AG10803 (cell line): ENCODE data around the gene GNAQ.

Source experiments
- DNase-seq: peaks from one replicate; pipeline ENCODE4 v3.0.0; 2010; ENCODE audit warnings: low read depth
- H3K4me3 ChIP-seq: 2 replicates; pipeline ENCODE4 v1.5.1; 2011; ENCODE audit warnings: mild to moderate bottlenecking, low read length, control low read depth
- TF ChIP-seq, protein P1 (sequence below): conservative IDR thresholded peaks from 2 replicates; pipeline ENCODE4 v1.5.1; 2011; ENCODE audit warnings: mild to moderate bottlenecking, low read length, control low read depth, inconsistent platforms

Gene GNAQ

DNA sequence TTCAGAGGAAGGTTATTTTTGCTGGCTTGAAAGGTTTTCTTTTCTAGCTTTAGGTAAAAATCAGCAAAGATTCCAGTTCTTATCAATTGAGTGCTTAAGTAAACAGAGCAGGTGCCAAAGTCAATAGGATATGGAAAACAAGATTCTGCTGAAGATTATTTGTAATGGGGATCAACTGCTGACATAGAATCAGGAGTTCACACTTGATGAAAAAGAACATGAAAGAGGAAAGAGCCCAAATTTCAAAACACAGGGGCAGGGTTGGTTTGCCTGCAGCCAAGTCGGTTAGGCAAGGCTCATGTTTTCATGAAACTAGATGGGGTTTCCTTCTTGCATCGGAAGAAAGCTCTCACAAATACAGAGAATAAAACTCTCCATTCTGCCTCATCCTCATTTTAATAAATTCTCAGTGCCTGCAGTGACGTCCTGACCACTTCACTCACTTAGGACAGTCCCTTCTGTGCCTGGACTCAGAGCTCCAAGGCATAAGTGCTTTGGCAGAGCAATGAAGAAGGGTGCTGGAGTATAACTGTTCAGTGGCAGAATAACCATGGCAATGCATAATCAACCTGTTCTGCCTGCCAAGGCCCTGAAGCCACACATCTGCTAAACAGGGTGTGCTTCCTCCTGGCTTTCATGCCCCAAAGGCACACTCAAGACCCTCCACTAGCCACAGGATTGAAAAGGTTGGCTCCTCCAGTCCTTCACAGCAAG, 179.6 kb downstream of the GNAQ start:
- H3K4me3 ChIP-seq: no peak overlapping the region
- DNase-seq: no peak
- TF ChIP-seq, protein P1, sequence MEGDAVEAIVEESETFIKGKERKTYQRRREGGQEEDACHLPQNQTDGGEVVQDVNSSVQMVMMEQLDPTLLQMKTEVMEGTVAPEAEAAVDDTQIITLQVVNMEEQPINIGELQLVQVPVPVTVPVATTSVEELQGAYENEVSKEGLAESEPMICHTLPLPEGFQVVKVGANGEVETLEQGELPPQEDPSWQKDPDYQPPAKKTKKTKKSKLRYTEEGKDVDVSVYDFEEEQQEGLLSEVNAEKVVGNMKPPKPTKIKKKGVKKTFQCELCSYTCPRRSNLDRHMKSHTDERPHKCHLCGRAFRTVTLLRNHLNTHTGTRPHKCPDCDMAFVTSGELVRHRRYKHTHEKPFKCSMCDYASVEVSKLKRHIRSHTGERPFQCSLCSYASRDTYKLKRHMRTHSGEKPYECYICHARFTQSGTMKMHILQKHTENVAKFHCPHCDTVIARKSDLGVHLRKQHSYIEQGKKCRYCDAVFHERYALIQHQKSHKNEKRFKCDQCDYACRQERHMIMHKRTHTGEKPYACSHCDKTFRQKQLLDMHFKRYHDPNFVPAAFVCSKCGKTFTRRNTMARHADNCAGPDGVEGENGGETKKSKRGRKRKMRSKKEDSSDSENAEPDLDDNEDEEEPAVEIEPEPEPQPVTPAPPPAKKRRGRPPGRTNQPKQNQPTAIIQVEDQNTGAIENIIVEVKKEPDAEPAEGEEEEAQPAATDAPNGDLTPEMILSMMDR: no peak

DNA sequence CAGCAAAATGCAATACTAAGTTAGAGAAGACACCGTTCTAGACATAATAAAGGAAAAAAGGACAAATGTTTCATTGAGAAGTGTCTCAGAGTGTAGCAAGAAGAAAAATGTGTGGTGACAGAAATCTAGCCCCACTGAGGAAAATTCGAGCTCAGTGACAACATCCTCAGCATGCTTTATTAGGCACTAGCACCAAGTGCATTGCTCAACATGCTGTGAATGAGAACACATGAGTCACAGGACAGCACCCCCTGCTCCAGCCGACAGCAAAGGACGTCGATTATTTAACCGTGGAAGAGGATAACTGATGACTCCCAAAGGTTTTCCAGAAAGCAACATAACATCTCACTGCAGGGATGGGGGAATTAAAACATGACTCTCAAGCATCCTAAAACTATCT, 182.7 kb downstream of the GNAQ start:
- H3K4me3 ChIP-seq: no peak overlapping the region
- peak; percentile 88 for DNase-seq
- TF ChIP-seq, protein P1: no peak

DNA sequence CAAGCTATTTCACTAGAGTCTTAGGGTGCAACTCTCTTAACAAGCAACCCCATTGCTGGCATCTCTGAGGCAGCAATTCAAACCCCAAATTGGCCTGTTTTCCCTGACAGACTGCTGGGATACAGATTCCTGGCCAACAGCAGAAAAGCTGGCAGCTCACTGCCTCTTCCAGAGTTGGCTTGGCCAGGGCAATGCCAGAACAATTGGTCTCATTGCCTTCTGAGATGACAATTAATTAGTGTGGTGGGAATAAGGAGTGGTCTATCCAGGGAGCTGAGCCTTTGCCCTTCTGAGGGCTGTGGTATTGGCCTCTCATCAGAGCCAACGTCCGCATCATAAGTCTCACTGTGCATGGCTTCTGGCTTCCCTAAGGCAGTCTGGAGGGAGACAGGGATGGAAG, 183.2 kb downstream of the GNAQ start:
- peak; percentile 36 for DNase-seq
- H3K4me3 ChIP-seq: no peak overlapping the region
- TF ChIP-seq, protein P1: no peak

DNA sequence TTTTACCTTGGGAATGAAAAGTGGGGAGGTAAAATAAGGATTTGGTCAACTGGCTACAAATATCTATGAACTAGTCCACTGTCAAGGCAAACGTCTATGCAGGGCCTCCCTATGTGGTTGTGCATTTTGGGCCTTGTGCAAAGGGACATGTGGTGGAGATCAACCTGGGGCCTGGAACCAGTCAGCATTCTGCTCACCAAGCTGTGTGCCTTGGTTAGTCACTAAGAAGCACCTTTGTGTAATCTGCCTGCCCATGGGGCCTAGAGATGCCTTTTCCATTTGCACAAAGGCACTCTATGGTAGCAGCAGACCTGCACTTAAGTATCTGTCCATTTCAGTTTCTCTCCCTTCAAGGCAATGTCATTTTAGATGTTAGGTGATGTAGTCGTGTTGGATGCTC, 184.0 kb downstream of the GNAQ start:
- TF ChIP-seq, protein P1: no peak
- H3K4me3 ChIP-seq: no peak overlapping the region

DNA sequence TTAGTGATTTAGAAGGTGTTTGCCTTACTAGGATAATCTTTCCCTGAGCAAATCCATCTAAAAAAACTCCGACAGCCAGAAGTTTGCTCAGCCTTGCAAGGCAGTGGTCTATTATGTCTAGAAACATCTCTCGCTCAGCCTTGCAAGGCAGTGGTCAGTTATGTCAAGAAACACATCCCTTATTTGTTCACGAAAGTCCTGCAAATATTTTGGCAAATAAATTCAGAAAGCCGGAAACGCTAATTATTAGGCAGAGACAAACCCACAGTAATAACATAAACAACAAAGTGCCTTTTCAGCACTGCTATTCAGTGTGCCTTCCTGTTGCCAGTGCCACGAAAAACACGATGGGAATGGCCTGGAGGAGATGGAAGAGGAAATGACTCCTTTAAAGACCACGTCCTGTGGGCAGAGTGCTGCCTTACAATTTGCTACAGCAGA, 184.5 kb downstream of the GNAQ start:
- DNase-seq: no peak
- TF ChIP-seq, protein P1: no peak
- no peak overlapping the region for H3K4me3 ChIP-seq

More for the DNA sequence above, 184.0 kb downstream of the GNAQ start:
- no peak for DNase-seq

DNA sequence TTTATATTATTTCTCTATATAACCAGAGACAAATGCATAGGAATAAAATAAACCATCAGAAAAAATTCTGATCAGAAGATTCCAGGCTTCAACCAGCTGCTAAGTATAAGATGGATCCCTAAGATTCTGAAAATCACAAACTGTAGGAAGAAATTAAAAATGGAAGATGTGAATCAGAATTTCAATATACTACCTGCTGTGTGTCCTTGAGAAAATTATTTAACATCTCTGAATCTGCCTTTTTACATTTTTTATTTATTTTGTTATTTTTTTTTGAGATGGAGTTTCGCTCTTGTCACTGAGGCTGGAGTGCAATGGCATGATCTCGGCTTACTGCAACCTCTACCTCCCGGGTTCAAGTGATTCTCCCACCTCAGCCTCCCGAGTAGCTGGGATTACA, 187.2 kb downstream of the GNAQ start:
- H3K4me3 ChIP-seq: no peak overlapping the region
- TF ChIP-seq, protein P1: no peak
- no peak for DNase-seq

DNA sequence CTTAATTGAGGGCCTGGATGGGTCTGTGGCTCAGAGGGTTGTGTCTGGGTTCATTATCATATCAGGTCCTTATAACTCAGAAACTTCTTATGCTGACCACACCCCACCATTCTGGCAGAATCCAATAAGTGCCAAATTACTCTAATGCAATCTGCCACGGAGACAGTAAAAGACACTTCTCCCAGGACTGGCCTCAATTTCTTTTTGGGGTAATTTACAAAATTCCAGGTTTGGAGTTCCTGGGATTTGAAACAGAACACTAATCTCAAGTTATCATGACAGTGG, 187.8 kb downstream of the GNAQ start:
- TF ChIP-seq, protein P1: no peak
- no peak for DNase-seq
- no peak overlapping the region for H3K4me3 ChIP-seq
